Measurements from ENCODE around the gene CDH6. TPM values are rescaled to one million over a fixed set of nuclear protein-coding genes. Genes with fewer than 3 reads are reported as not detected.

The CDH6 gene
- 7.2 TPM for total RNA-seq
- long read RNA-seq, full-length matches to known transcripts = 3 of 4 reads
- long read RNA-seq, partial matches to known transcripts = 0 of 4 reads
- long read RNA-seq, other reads (novel, unspliced or antisense) = 1 of 4 reads

GRCh38 chr5:31193591-31194467, at the start of gene CDH6:
CDH6 (plus strand) TSS chr5:31193686; CDS start chr5:31267474, 73,788 bp downstream.
- H3K27me3 ChIP-seq (ENCODE audit: low read depth) = peaks cover 31% of the 10 kb centered on the region
- H3K27ac ChIP-seq = peak within 1 kb of the TSS; percentile 44
- no peaks in the 10 kb centered on the region for H3K36me3 ChIP-seq
- peak; percentile 68 to 76 for ATAC-seq
- intact Hi-C loops (cut with DNase I) = no loop called here
- no peaks in the 10 kb centered on the region for H3K9me3 ChIP-seq
- peak; percentile 47 for DNase-seq
- H3K4me3 ChIP-seq = peak within 1 kb of the TSS; percentile 49
- TF ChIP-seq CTCF (IDR thresholded peaks at IDR 0.05) = no peak
- H3K4me1 ChIP-seq = peaks cover 12% of the 10 kb centered on the region

- Histone ChIP-seq H3K36me3 (no peaks in the 10 kb centered on the region), H3K27me3 (ENCODE audit: low read depth) (no peaks in the 10 kb centered on the region), H3K4me3 (no peak overlapping the region), H3K9me3 (no peaks in the 10 kb centered on the region), H3K4me1 (no peaks in the 10 kb centered on the region), H3K27ac (no peak overlapping the region)
- no peak for DNase-seq
- ATAC-seq = no peak
- intact Hi-C loops (cut with DNase I) = no loop called here
- no peak for TF ChIP-seq CTCF (IDR thresholded peaks at IDR 0.05)
Measured at GRCh38 chr5:31144364-31144763, 49.1 kb upstream of the CDH6 start.

GRCh38 chr5:31148959-31149475, 44.5 kb upstream of the CDH6 start:
- no peak overlapping the region for H3K4me3 ChIP-seq
- intact Hi-C loops (cut with DNase I) = no loop called here
- no peaks in the 10 kb centered on the region for H3K4me1 ChIP-seq
- DNase-seq = no peak
- no peak for ATAC-seq
- H3K9me3 ChIP-seq = no peaks in the 10 kb centered on the region
- no peaks in the 10 kb centered on the region for H3K27me3 ChIP-seq (ENCODE audit: low read depth)
- no peaks in the 10 kb centered on the region for H3K36me3 ChIP-seq
- TF ChIP-seq CTCF (IDR thresholded peaks at IDR 0.05) = no peak
- no peak overlapping the region for H3K27ac ChIP-seq

GRCh38 chr5:31153521-31153920, 40.0 kb upstream of the CDH6 start:
- no peak overlapping the region for H3K4me3 ChIP-seq
- TF ChIP-seq CTCF (IDR thresholded peaks at IDR 0.05) = no peak
- DNase-seq = no peak
- no peaks in the 10 kb centered on the region for H3K27me3 ChIP-seq (ENCODE audit: low read depth)
- intact Hi-C loops (cut with DNase I) = no loop called here
- ATAC-seq = peak in 1 of 2 donors; percentile 62
- no peak overlapping the region for H3K27ac ChIP-seq
- H3K4me1 ChIP-seq = no peaks in the 10 kb centered on the region
- no peaks in the 10 kb centered on the region for H3K9me3 ChIP-seq
- H3K36me3 ChIP-seq = no peaks in the 10 kb centered on the region

GRCh38 chr5:31156631-31157160, 36.8 kb upstream of the CDH6 start:
- intact Hi-C loops (cut with DNase I) = no loop called here
- no peak for ATAC-seq
- H3K27me3 ChIP-seq (ENCODE audit: low read depth) = no peaks in the 10 kb centered on the region
- H3K27ac ChIP-seq = no peak overlapping the region
- no peaks in the 10 kb centered on the region for H3K9me3 ChIP-seq
- TF ChIP-seq CTCF (IDR thresholded peaks at IDR 0.05) = no peak
- DNase-seq = no peak
- no peaks in the 10 kb centered on the region for H3K36me3 ChIP-seq
- no peak overlapping the region for H3K4me3 ChIP-seq
- no peaks in the 10 kb centered on the region for H3K4me1 ChIP-seq

Measured in lower lobe of right lung (tissue), 2 donors.